Activated T-helper 2 cell treated with anti-CD3 and anti-CD28 coated beads, Interferon-gamma antibody, Interleukin-2, Interleukin-4, amounts not matched to agents 10 μg/mL and 5 μg/mL and 100 μg/mL, durations not matched to agents 14 hours and 24 hours and 36 hours (primary cell): ENCODE measurements around the gene NRP2. TPM values are rescaled to one million over a fixed set of nuclear protein-coding genes. Genes with fewer than 3 reads are reported as not detected.

ENCODE experiments used
- DNase-seq: peaks from one replicate; pipeline ENCODE4 v3.0.0; 2021; ENCODE audit warnings: low spot score
- H3K27ac Mint-ChIP-seq: one replicate; pipeline ENCODE4 v1.8.0; 2021; ENCODE audit warnings: mixed read lengths
- H3K27me3 Mint-ChIP-seq: one replicate; pipeline ENCODE4 v1.8.0; 2021; ENCODE audit warnings: low read depth, mixed read lengths
- H3K36me3 Mint-ChIP-seq: one replicate; pipeline ENCODE4 v1.8.0; 2021; ENCODE audit warnings: low read depth, mixed read lengths
- H3K4me1 Mint-ChIP-seq: one replicate; pipeline ENCODE4 v1.8.0; 2021; ENCODE audit warnings: low read depth, mixed read lengths
- H3K4me3 Mint-ChIP-seq: one replicate; pipeline ENCODE4 v1.8.0; 2021; ENCODE audit warnings: low read depth, mild to moderate bottlenecking, moderate library complexity, mixed read lengths
- H3K9me3 Mint-ChIP-seq: one replicate; pipeline ENCODE4 v1.8.0; 2021; ENCODE audit warnings: mixed read lengths
- intact Hi-C: fragments of 100-400 bp; cut with micrococcal nuclease; formaldehyde crosslinking; loops from one replicate; pipeline ENCODE4 v1.15.1; 2023
- total RNA-seq: library from RNA; stranded (reverse); gene quantifications from 2 replicates; pipeline ENCODE4 v1.2.3, GENCODE V29; 2022

The NRP2 gene
- total RNA-seq, 1 donor from 2014 or later: 61.7 TPM

DNA sequence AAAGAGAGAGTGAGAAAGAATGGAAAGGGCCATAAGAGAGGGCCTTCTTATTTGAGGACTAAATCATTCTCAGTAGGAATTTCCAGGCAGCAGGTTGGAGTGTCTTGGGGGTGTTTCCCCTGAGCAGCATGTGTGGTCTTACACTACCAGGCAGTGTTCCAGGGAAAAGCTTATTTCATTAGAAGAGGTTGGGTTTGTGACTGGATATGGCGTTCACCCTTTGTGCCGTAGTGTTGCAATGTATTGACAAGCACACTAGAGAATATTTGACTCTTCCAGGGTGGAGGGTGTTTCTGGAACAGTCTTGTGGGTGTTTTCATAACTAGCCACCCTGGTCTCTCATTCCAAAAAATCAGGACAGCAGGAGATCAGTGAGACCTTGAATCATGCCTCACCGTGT, 105.5 kb downstream of the NRP2 start:
- no peak overlapping the region for H3K4me3 Mint-ChIP-seq
- H3K27ac Mint-ChIP-seq: no peak overlapping the region
- H3K36me3 Mint-ChIP-seq: peaks cover 4% of the 10 kb centered on the region
- no peaks in the 10 kb centered on the region for H3K9me3 Mint-ChIP-seq
- intact Hi-C loops: no loop called here
- H3K4me1 Mint-ChIP-seq: peaks cover 8% of the 10 kb centered on the region
- DNase-seq: no peak
- peaks cover 8% of the 10 kb centered on the region for H3K27me3 Mint-ChIP-seq

DNA sequence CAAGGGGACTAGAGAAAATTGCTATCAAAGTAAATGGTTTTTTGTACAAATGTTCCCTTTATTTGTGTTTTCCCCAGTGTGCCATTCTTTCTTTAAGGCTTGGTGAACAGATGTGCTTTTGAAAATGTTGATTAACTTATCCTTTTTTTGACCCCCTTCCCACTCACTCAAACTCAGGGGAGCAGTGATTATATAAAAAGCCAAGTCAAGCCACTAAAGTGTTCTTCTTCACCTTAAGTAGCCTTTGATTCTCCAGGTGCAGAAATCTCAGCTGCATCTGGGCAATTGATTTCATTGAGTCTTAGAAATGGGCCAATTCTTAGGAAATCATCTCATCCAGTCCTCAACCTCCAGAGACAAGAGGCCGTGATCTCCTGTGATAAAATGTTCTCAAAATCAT, 107.6 kb downstream of the NRP2 start:
- Mint-ChIP-seq H3K9me3 (no peaks in the 10 kb centered on the region), H3K27ac (no peak overlapping the region), H3K4me3 (no peak overlapping the region), H3K4me1 (peaks cover 8% of the 10 kb centered on the region), H3K36me3 (peaks cover 11% of the 10 kb centered on the region), H3K27me3 (peaks cover 8% of the 10 kb centered on the region)
- intact Hi-C loops: no loop called here
- no peak for DNase-seq

DNA sequence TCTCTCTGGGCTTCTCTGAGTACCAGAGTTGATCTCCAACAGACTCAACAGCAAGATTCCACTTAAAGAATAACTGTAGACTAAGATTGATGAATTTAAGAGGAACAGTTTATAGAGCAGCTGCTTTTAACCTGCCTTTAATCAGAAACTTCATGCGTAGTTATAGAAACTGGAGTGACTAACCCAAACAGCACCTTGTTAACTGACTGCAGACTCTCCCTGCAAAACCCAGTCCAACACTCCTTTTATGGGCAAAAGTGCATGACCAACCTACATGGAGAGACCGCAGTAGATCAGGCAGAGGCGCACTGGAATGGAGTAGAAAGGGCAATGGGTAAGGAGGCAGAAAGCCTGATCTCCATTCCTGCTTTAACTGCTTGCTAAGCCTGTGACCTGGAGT, 110.6 kb downstream of the NRP2 start:
- H3K36me3 Mint-ChIP-seq: peaks cover 12% of the 10 kb centered on the region
- no peak overlapping the region for H3K27ac Mint-ChIP-seq
- no peak overlapping the region for H3K4me3 Mint-ChIP-seq
- H3K27me3 Mint-ChIP-seq: peaks cover 3% of the 10 kb centered on the region
- no peaks in the 10 kb centered on the region for H3K9me3 Mint-ChIP-seq
- intact Hi-C loops: no loop called here
- no peaks in the 10 kb centered on the region for H3K4me1 Mint-ChIP-seq
- DNase-seq: no peak

GRCh38 chr2:205796805-205797313, 114.6 kb downstream of the NRP2 start:
- no peaks in the 10 kb centered on the region for H3K9me3 Mint-ChIP-seq
- intact Hi-C loops: no loop called here
- H3K27me3 Mint-ChIP-seq: no peaks in the 10 kb centered on the region
- no peaks in the 10 kb centered on the region for H3K4me1 Mint-ChIP-seq
- H3K36me3 Mint-ChIP-seq: peaks cover 12% of the 10 kb centered on the region
- no peak overlapping the region for H3K4me3 Mint-ChIP-seq
- no peak overlapping the region for H3K27ac Mint-ChIP-seq
- DNase-seq: no peak

DNA sequence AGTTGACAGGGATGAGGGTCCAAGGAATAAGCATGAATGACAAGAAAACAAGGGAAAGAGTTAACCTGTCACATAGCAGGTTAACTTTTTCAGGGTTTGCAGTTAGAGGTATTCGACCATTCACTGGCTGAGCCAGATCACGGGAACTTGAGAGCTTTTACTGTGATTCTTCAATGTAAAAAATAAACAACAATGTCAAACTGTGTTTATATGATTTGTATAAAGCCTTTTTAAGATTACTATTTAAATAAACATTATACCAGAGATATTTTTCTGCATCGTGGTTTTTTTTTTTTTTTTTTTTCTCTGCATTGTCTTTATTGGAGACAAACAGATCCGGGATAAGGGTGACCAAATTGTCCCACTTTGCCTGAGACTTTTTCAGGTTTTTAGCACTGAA, 115.6 kb downstream of the NRP2 start:
- no peak overlapping the region for H3K27ac Mint-ChIP-seq

GRCh38 chr2:205800224-205800623, 117.9 kb downstream of the NRP2 start:
- no peaks in the 10 kb centered on the region for H3K36me3 Mint-ChIP-seq
- H3K4me1 Mint-ChIP-seq: no peaks in the 10 kb centered on the region
- H3K4me3 Mint-ChIP-seq: no peak overlapping the region
- no peak overlapping the region for H3K27ac Mint-ChIP-seq
- intact Hi-C loops: no loop called here
- no peaks in the 10 kb centered on the region for H3K9me3 Mint-ChIP-seq
- DNase-seq: no peak
- peaks cover 5% of the 10 kb centered on the region for H3K27me3 Mint-ChIP-seq

More for the DNA sequence above, 115.6 kb downstream of the NRP2 start:
- intact Hi-C loops: no loop called here
- no peaks in the 10 kb centered on the region for H3K9me3 Mint-ChIP-seq
- H3K4me1 Mint-ChIP-seq: no peaks in the 10 kb centered on the region
- H3K27me3 Mint-ChIP-seq: peaks cover 2% of the 10 kb centered on the region
- DNase-seq: no peak
- no peak overlapping the region for H3K4me3 Mint-ChIP-seq
- H3K36me3 Mint-ChIP-seq: peaks cover 7% of the 10 kb centered on the region

DNA sequence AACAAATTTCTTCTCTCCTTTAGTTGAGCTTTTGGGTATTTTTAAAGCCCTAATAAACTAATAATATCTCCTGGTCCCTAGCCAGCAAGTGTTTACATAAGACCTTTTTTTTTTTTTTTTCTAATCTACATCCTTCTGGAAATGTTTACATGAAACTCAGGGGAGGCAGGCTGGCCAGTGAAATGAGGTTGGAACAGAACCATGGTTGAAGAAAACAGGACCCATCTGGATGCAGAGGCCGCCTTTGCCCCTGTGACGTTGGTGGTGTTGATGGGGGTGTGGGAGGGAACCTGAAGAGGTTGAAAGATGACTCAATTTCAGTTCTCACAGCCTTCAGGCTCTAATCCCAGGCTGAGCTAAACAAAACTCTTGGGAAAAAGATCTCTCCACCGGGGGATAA, 118.5 kb downstream of the NRP2 start:
- Mint-ChIP-seq H3K27me3 (peaks cover 5% of the 10 kb centered on the region), H3K4me1 (no peaks in the 10 kb centered on the region), H3K27ac (no peak overlapping the region), H3K4me3 (no peak overlapping the region), H3K9me3 (no peaks in the 10 kb centered on the region), H3K36me3 (no peaks in the 10 kb centered on the region)
- intact Hi-C loops: no loop called here
- DNase-seq: no peak

DNA sequence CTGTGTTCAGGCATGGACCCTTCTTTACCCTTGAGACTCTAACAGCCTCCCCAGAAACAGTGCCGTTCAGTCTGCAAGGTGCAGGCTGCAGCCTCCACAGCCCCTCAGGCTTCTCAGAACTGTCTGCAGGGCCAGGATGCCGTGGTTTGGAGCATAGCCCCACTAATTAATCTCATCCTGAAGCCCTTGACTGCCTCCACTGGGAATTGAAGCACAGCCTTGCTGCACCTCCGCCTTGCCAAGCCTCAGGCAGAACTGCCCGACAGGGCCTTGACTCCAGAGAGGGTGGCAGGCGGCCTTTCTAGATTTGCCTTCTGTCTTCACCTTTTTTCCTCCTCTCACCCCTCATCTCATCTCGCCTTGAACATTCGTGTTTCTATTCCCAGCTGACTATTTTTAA, 119.8 kb downstream of the NRP2 start:
- no peaks in the 10 kb centered on the region for H3K36me3 Mint-ChIP-seq
- intact Hi-C loops: no loop called here
- H3K9me3 Mint-ChIP-seq: no peaks in the 10 kb centered on the region
- H3K4me3 Mint-ChIP-seq: no peak overlapping the region
- H3K27me3 Mint-ChIP-seq: peaks cover 7% of the 10 kb centered on the region
- H3K27ac Mint-ChIP-seq: no peak overlapping the region
- no peak for DNase-seq
- H3K4me1 Mint-ChIP-seq: no peaks in the 10 kb centered on the region

- no peak for DNase-seq
- H3K9me3 Mint-ChIP-seq: no peaks in the 10 kb centered on the region
- no peaks in the 10 kb centered on the region for H3K4me1 Mint-ChIP-seq
- H3K4me3 Mint-ChIP-seq: no peak overlapping the region
- no peaks in the 10 kb centered on the region for H3K36me3 Mint-ChIP-seq
- peaks cover 9% of the 10 kb centered on the region for H3K27me3 Mint-ChIP-seq
- intact Hi-C loops: no loop called here
- H3K27ac Mint-ChIP-seq: no peak overlapping the region
Observed at GRCh38 chr2:205802941-205803340, 120.6 kb downstream of the NRP2 start.

DNA sequence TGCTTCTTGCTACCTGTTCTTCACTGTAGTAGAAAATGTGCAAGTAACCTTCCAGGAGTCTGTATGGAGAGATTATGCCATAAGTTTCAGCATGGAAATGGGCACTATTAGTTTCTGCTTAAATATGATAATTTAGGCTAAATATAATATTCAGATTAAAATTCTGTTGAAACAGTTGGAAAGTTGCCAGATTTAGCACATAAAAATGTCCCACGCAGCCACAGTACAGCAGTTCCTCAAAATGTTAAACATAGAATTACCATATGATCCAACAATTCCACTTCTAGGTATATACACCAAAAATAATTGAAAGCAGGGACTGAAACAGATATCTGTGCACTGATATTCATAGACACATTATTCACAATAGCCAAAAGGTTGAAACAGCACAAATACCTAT, 121.2 kb downstream of the NRP2 start:
- intact Hi-C loops: no loop called here
- Mint-ChIP-seq H3K36me3 (no peaks in the 10 kb centered on the region), H3K27me3 (peaks cover 9% of the 10 kb centered on the region), H3K4me1 (no peaks in the 10 kb centered on the region), H3K4me3 (no peak overlapping the region), H3K9me3 (no peaks in the 10 kb centered on the region), H3K27ac (no peak overlapping the region)
- no peak for DNase-seq

DNA sequence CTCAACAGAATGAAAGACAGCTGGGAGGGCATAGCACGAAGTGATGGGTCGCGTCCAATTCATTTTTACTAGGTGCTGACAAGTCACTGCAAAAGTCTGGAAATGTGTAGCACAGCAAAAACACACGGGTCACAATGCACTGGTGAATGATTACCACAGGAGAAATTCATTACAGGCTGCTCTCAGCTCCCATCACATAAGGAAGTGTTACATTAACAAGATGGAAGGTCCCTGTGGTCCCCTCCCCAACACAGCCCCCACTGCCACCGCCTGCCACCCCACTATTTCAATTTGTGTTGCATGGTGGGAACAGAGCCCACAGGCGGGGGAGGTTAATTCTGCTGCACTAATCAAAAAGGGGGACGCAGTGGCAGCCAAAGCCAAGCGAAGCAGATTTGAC, 122.8 kb downstream of the NRP2 start:
- H3K9me3 Mint-ChIP-seq: no peaks in the 10 kb centered on the region
- intact Hi-C loops: no loop called here
- H3K27ac Mint-ChIP-seq: no peak overlapping the region
- no peaks in the 10 kb centered on the region for H3K4me1 Mint-ChIP-seq
- H3K27me3 Mint-ChIP-seq: peaks cover 12% of the 10 kb centered on the region
- no peaks in the 10 kb centered on the region for H3K36me3 Mint-ChIP-seq
- no peak for DNase-seq
- no peak overlapping the region for H3K4me3 Mint-ChIP-seq

- no peak overlapping the region for H3K27ac Mint-ChIP-seq
- H3K4me1 Mint-ChIP-seq: no peaks in the 10 kb centered on the region
- H3K36me3 Mint-ChIP-seq: no peaks in the 10 kb centered on the region
- peaks cover 13% of the 10 kb centered on the region for H3K27me3 Mint-ChIP-seq
- no peaks in the 10 kb centered on the region for H3K9me3 Mint-ChIP-seq
- no peak overlapping the region for H3K4me3 Mint-ChIP-seq
- intact Hi-C loops: no loop called here
- DNase-seq: no peak
Observed at GRCh38 chr2:205806143-205806905, 124.0 kb downstream of the NRP2 start.

DNA sequence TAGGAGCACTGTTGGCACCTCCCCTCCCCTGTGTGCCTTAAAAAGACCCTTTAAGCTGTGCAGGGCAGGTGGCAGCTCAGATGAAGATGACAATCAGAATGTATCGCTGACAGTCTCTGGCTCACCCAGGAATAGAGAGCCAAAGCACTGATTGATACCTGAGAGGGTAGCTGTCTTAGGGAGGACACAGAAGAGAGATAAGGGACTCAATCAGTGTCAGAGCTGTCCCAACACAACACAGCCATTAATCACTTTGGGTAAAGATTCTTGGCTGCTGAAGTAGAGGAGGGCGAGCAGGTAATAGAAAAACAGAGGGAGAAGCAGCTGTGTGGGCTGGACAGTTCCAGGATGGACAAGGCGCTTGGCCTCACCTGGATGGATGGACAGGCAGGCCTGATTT, 124.9 kb downstream of the NRP2 start:
- H3K4me3 Mint-ChIP-seq: no peak overlapping the region
- H3K36me3 Mint-ChIP-seq: no peaks in the 10 kb centered on the region
- no peaks in the 10 kb centered on the region for H3K4me1 Mint-ChIP-seq

More for the DNA sequence above, 124.9 kb downstream of the NRP2 start:
- DNase-seq: no peak
- intact Hi-C loops: no loop called here
- H3K27ac Mint-ChIP-seq: no peak overlapping the region
- H3K9me3 Mint-ChIP-seq: no peaks in the 10 kb centered on the region
- peaks cover 16% of the 10 kb centered on the region for H3K27me3 Mint-ChIP-seq
